Measurements from ENCODE around the gene EDC3. TPM values are rescaled to one million over a fixed set of nuclear protein-coding genes. Genes with fewer than 3 reads are reported as not detected.

The EDC3 gene
- total and polyA plus RNA-seq, 2 of the 4 experiments (the other 2 are of a cell fraction): 16.8 to 38.0 TPM

DNA sequence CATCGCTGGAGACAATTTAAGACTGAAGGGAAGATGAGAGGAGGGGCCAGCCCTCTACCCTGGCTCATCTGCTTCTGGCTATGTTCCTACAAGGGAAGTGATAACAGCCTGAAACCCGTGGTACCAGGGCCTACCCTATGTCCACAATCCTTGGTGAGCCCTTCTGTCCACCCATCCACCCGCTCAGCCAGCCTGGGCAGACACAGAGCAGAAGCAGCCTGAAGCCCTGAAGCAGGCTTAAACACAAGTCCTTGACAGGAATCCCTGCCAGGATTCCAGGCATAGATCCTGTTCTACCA is 64.8 kb downstream of the EDC3 start:
- Histone ChIP-seq H3K18ac (ENCODE audit: low read depth, low read length) (no peak overlapping the region), H3K4me2 (ENCODE audit: low read depth, low read length) (no peak overlapping the region), H3K4me3 (ENCODE audit: insufficient read depth, low read depth, low read length) (no peak overlapping the region), H3K23ac (ENCODE audit: low read depth, low read length) (no peak overlapping the region), H3K27me3 (ENCODE audit: control insufficient read depth, insufficient read depth, low read length) (no peaks in the 10 kb centered on the region), H3K27ac (ENCODE audit: insufficient read depth, low read length) (no peak overlapping the region), H4K91ac (ENCODE audit: insufficient read depth, low read depth, low read length) (no peak overlapping the region), H2BK15ac (ENCODE audit: low read depth, low read length) (no peak overlapping the region), H4K5ac (ENCODE audit: low read depth, low read length) (no peak overlapping the region), H3K9me3 (ENCODE audit: control insufficient read depth, insufficient read depth, low read length) (no peaks in the 10 kb centered on the region), H2AK5ac (ENCODE audit: low read depth, low read length) (no peak overlapping the region), H4K8ac (ENCODE audit: low read depth in 2 of 2, low read length in 2 of 2) (no peak overlapping the region), H3K4ac (ENCODE audit: low read depth, low read length) (no peak overlapping the region), H3K4me1 (ENCODE audit: control insufficient read depth, insufficient read depth, low read length) (no peaks in the 10 kb centered on the region), H3K56ac (ENCODE audit: extremely low read depth, insufficient read depth, low read length) (no peak overlapping the region), H3K79me1 (ENCODE audit: low read depth in 1 of 2, low read length in 2 of 2) (peaks cover 0 to 20% of the 10 kb centered on the region in 2 experiments; a peak in 3 of 4 replicates), H4K20me1 (ENCODE audit: insufficient read depth, low read length) (peaks cover 51% of the 10 kb centered on the region), H2BK5ac (ENCODE audit: low read depth, low read length, poor library complexity, severe bottlenecking) (no peak overlapping the region), H3K9me1 (ENCODE audit: insufficient read depth, low read length) (no peaks in the 10 kb centered on the region), H2BK20ac (ENCODE audit: low read depth, low read length) (no peak overlapping the region), H2BK120ac (ENCODE audit: low read depth, low read length) (no peak overlapping the region), H3K36me3 (ENCODE audit: control insufficient read depth, insufficient read depth, low read length) (peaks cover 78% of the 10 kb centered on the region), H3K9ac (ENCODE audit: low read depth, low read length) (no peak overlapping the region), H2AFZ (replicated peaks; ENCODE audit: low read length, poor library complexity) (no peak overlapping the region), H2AK9ac (replicated peaks; ENCODE audit: low read depth, low read length, poor library complexity) (no peak overlapping the region), H3K14ac (replicated peaks; ENCODE audit: low read depth, low read length) (no peak overlapping the region)
- in situ Hi-C loops (cut with MboI; ENCODE audit: low sequenced_read_pairs) (no loop called here), dilution Hi-C loops (cut with HindIII; ENCODE audit: low sequenced_read_pairs, unreplicated experiment) (no loop called here), intact Hi-C loops (cut with micrococcal nuclease) (no loop called here)
- no peak for DNase-seq
- CTCF ChIA-PET: interaction anchor here (0.8 to 1.5 kb wide), 2 partner anchors 10 to 138 kb away, joined by 3 read pairs; no protein-coding TSS in a partner anchor
- no CpG with 5 or more reads among the region's 3 CpGs for WGBS, 2 experiments (ENCODE audit: extremely low coverage in 2 of 2, insufficient read length in 1 of 2)
- BruUV-seq (replicated peaks): no TSS peak
- TF ChIP-seq, protein P1, sequence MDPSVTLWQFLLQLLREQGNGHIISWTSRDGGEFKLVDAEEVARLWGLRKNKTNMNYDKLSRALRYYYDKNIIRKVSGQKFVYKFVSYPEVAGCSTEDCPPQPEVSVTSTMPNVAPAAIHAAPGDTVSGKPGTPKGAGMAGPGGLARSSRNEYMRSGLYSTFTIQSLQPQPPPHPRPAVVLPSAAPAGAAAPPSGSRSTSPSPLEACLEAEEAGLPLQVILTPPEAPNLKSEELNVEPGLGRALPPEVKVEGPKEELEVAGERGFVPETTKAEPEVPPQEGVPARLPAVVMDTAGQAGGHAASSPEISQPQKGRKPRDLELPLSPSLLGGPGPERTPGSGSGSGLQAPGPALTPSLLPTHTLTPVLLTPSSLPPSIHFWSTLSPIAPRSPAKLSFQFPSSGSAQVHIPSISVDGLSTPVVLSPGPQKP (IDR thresholded peaks at IDR 0.05; ENCODE audit: borderline replicate concordance, low read depth, low read length): no peak
- TF ChIP-seq SMC3 (IDR thresholded peaks at IDR 0.05; ENCODE audit: low read depth, low read length): no peak
- no peak for TF ChIP-seq POLR2A (IDR thresholded peaks at IDR 0.05; ENCODE audit: low read depth, low read length)
- TF ChIP-seq FOS (IDR thresholded peaks at IDR 0.05; ENCODE audit: low read depth, low read length): no peak
- TF ChIP-seq RCOR1 (IDR thresholded peaks at IDR 0.05; ENCODE audit: insufficient replicate concordance, low read length): no peak
- TF ChIP-seq RAD21 (IDR thresholded peaks at IDR 0.05; ENCODE audit: low read length): no peak
- no peak for TF ChIP-seq MAZ (IDR thresholded peaks at IDR 0.05; ENCODE audit: borderline replicate concordance, low read depth, low read length)
- TF ChIP-seq, protein P2, sequence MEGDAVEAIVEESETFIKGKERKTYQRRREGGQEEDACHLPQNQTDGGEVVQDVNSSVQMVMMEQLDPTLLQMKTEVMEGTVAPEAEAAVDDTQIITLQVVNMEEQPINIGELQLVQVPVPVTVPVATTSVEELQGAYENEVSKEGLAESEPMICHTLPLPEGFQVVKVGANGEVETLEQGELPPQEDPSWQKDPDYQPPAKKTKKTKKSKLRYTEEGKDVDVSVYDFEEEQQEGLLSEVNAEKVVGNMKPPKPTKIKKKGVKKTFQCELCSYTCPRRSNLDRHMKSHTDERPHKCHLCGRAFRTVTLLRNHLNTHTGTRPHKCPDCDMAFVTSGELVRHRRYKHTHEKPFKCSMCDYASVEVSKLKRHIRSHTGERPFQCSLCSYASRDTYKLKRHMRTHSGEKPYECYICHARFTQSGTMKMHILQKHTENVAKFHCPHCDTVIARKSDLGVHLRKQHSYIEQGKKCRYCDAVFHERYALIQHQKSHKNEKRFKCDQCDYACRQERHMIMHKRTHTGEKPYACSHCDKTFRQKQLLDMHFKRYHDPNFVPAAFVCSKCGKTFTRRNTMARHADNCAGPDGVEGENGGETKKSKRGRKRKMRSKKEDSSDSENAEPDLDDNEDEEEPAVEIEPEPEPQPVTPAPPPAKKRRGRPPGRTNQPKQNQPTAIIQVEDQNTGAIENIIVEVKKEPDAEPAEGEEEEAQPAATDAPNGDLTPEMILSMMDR (conservative IDR thresholded peaks at IDR 0.05; ENCODE audit: low read depth, low read length): no peak
- TF ChIP-seq RFX5 (IDR thresholded peaks at IDR 0.05; ENCODE audit: low read depth, low read length): no peak
- ATAC-seq (ENCODE audit: low read depth): no peak
- POLR2A ChIA-PET (ENCODE audit: unreplicated experiment): no interaction called here

Measured in IMR-90 (cell line).